Measurements from ENCODE around the gene FBXL12. TPM values are rescaled to one million over a fixed set of nuclear protein-coding genes. Genes with fewer than 3 reads are reported as not detected.
A peak's percentile ranks its signal among the peaks of the same experiment; 100 is the strongest.

The FBXL12 gene
- total RNA-seq, 6 donors from 2014 or later: 14.8 to 48.2 (median 32.3) TPM

DNA sequence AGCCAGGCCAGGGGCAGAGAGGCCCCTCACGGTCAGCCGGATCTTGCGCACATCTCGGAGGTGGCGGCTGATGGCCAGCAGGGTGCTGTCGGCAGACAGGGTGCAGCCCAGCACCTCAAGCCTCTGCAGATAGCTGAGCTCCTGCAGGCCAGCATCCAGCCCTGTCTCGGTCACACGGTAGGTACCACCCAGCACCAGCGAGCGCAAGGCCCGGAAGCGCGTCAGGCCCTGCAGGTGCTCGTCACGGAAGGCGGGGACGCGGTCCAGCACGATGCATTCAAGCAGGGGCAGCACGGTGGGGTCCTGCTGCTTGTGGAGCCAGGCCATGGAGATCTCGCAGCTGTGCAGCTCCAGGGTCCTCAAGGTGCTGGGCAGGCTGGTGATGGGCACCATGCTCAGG is 7.7 kb downstream of the FBXL12 start:
- WGBS, 2 donors: 94 to 98% methylated on average over 7 to 20 of the region's 21 CpGs
- peak in 1 of 2 donors; percentile 69 for DNase-seq
- Histone ChIP-seq H3K4me3 (no peak overlapping the region), H3K27me3 (no peaks in the 10 kb centered on the region), H3K9me3 (no peaks in the 10 kb centered on the region), H3K36me3 (peaks cover 20 to 66% (median 56%) of the 10 kb centered on the region in 4 donors), H3K4me1 (no peaks in the 10 kb centered on the region), H3K27ac (no peak overlapping the region)
- TF ChIP-seq POLR2A (IDR thresholded peaks at IDR 0.05) (no peak), EP300 (IDR thresholded peaks at IDR 0.05) (no peak), POLR2AphosphoS5 (IDR thresholded peaks at IDR 0.05) (no peak)
- TF ChIP-seq, protein P1, sequence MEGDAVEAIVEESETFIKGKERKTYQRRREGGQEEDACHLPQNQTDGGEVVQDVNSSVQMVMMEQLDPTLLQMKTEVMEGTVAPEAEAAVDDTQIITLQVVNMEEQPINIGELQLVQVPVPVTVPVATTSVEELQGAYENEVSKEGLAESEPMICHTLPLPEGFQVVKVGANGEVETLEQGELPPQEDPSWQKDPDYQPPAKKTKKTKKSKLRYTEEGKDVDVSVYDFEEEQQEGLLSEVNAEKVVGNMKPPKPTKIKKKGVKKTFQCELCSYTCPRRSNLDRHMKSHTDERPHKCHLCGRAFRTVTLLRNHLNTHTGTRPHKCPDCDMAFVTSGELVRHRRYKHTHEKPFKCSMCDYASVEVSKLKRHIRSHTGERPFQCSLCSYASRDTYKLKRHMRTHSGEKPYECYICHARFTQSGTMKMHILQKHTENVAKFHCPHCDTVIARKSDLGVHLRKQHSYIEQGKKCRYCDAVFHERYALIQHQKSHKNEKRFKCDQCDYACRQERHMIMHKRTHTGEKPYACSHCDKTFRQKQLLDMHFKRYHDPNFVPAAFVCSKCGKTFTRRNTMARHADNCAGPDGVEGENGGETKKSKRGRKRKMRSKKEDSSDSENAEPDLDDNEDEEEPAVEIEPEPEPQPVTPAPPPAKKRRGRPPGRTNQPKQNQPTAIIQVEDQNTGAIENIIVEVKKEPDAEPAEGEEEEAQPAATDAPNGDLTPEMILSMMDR (IDR thresholded peaks at IDR 0.05): no peak
- peak in 1 of 2 donors; percentile 32 for ATAC-seq (ENCODE audit: low FRiP score in 2 of 2)

GRCh38 chr19:9808855-9809824 is 9.7 kb downstream of the FBXL12 start:
- H3K4me1 ChIP-seq: no peaks in the 10 kb centered on the region
- ATAC-seq (ENCODE audit: low FRiP score in 2 of 2) (no peak), DNase-seq (no peak)
- H3K9me3 ChIP-seq: no peaks in the 10 kb centered on the region
- TF ChIP-seq POLR2AphosphoS5 (IDR thresholded peaks at IDR 0.05) (no peak), POLR2A (IDR thresholded peaks at IDR 0.05) (no peak), EP300 (IDR thresholded peaks at IDR 0.05) (no peak)
- TF ChIP-seq, protein P1 (IDR thresholded peaks at IDR 0.05): no peak
- no peak overlapping the region for H3K4me3 ChIP-seq
- H3K27ac ChIP-seq: no peak overlapping the region
- H3K36me3 ChIP-seq: peaks cover 20 to 67% (median 56%) of the 10 kb centered on the region in 4 donors
- H3K27me3 ChIP-seq: no peaks in the 10 kb centered on the region
- WGBS, 2 donors: 89 to 92% methylated on average over 10 to 11 of the region's 11 CpGs

DNA sequence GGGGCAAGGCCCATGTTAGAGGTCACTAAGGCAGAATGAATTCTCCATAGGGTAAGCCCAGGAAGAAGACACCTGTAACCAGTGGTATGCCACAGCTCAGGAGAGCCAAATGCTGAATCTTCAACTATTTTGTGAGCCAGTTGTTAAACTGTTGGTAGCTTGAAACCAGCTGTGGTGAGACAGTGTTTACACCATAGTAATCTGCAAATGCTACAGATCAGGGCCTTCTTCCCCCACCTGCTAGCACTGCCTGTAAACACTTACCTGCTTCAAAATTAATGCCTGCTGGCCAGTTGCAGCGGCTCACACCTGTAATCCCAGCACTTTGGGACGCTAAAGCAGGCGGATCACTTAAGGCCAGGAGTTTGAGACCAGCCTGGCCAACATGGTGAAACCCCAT is 12.1 kb downstream of the FBXL12 start:
- no peak overlapping the region for H3K4me3 ChIP-seq
- DNase-seq (no peak), ATAC-seq (ENCODE audit: low FRiP score in 2 of 2) (no peak)
- no peaks in the 10 kb centered on the region for H3K9me3 ChIP-seq
- TF ChIP-seq POLR2A (IDR thresholded peaks at IDR 0.05) (no peak), EP300 (IDR thresholded peaks at IDR 0.05) (no peak), POLR2AphosphoS5 (IDR thresholded peaks at IDR 0.05) (no peak)
- TF ChIP-seq, protein P1 (IDR thresholded peaks at IDR 0.05): no peak
- peaks cover 20 to 52% (median 47%) of the 10 kb centered on the region in 4 donors for H3K36me3 ChIP-seq
- no peaks in the 10 kb centered on the region for H3K27me3 ChIP-seq
- WGBS, 2 donors: 89 to 100% methylated on average over 3 of the region's 3 CpGs
- no peaks in the 10 kb centered on the region for H3K4me1 ChIP-seq
- H3K27ac ChIP-seq: no peak overlapping the region

GRCh38 chr19:9801976-9802375 is 16.9 kb downstream of the FBXL12 start:
- 93 to 94% methylated on average over 10 of the region's 10 CpGs for WGBS, 2 donors
- ATAC-seq (ENCODE audit: low FRiP score in 2 of 2): no peak
- no peak for DNase-seq
- H3K4me1 ChIP-seq: no peaks in the 10 kb centered on the region
- no peaks in the 10 kb centered on the region for H3K9me3 ChIP-seq
- no peaks in the 10 kb centered on the region for H3K27me3 ChIP-seq
- no peak overlapping the region for H3K4me3 ChIP-seq
- H3K36me3 ChIP-seq: peaks cover 0 to 11% (median 8%) of the 10 kb centered on the region in 4 donors
- no peak for TF ChIP-seq POLR2AphosphoS5 (IDR thresholded peaks at IDR 0.05)
- TF ChIP-seq EP300 (IDR thresholded peaks at IDR 0.05): no peak
- TF ChIP-seq POLR2A (IDR thresholded peaks at IDR 0.05): no peak
- TF ChIP-seq, protein P1 (IDR thresholded peaks at IDR 0.05): no peak
- no peak overlapping the region for H3K27ac ChIP-seq

Data from upper lobe of left lung (tissue), 6 donors.